ENCODE results near the gene CDKAL1. TPM values are rescaled to one million over a fixed set of nuclear protein-coding genes. Genes with fewer than 3 reads are reported as not detected.

The CDKAL1 gene
- total and polyA plus RNA-seq, 2 experiments from 2014 or later, result 14.4 to 19.5 TPM

GRCh38 chr6:21263531-21264287 is 729.5 kb downstream of the CDKAL1 start:
- Histone ChIP-seq H2AFZ (no peak overlapping the region), H4K20me1 (ENCODE audit: insufficient read depth, poor library complexity, severe bottlenecking) (no peaks in the 10 kb centered on the region), H3K27me3 (no peaks in the 10 kb centered on the region), H3K79me2 (no peaks in the 10 kb centered on the region), H3K27ac (peak overlapping the region; percentile 22), H3K9me2 (replicated peaks; ENCODE audit: insufficient read depth) (no peaks in the 10 kb centered on the region), H3K9me3 (ENCODE audit: low read depth) (no peaks in the 10 kb centered on the region), H3K4me2 (peak overlapping the region; percentile 61), H3K4me1 (ENCODE audit: insufficient read depth) (no peaks in the 10 kb centered on the region), H3K36me3 (replicated peaks; ENCODE audit: insufficient read depth, low read depth) (no peaks in the 10 kb centered on the region), H3K4me3 (no peak overlapping the region)
- DNase-seq (ENCODE audit: low spot score), result peak; percentile 44
- 76% methylated on average over 18 of the region's 18 CpGs for WGBS (ENCODE audit: low lambda C conversion rate, missing lambda C conversion rate)
- TF ChIP-seq EZH2phosphoT487 (IDR thresholded peaks at IDR 0.05; ENCODE audit: low read depth, severe bottlenecking, unreplicated experiment), result no peak
- no peak for TF ChIP-seq EZH2 (IDR thresholded peaks at IDR 0.05; ENCODE audit: borderline replicate concordance)
- TF ChIP-seq CTCF (IDR thresholded peaks at IDR 0.05; ENCODE audit: poor library complexity), result no peak

- H3K27ac ChIP-seq, result peak overlapping the region; percentile 22
Observed at GRCh38 chr6:21264288-21265033, 730.2 kb downstream of the CDKAL1 start.

GRCh38 chr6:21265034-21265729 is 730.9 kb downstream of the CDKAL1 start:
- WGBS (ENCODE audit: low lambda C conversion rate, missing lambda C conversion rate), result 87% methylated on average over 4 of the region's 4 CpGs
- no peak overlapping the region for H3K27ac ChIP-seq

More at GRCh38 chr6:21264288-21265033, 730.2 kb downstream of the CDKAL1 start:
- DNase-seq (ENCODE audit: low spot score), result peak; percentile 13
- peak overlapping the region; percentile 61 for H3K4me2 ChIP-seq
- H3K27me3 ChIP-seq, result no peaks in the 10 kb centered on the region
- H3K4me3 ChIP-seq, result no peak overlapping the region
- 33% methylated on average over 10 of the region's 10 CpGs for WGBS (ENCODE audit: low lambda C conversion rate, missing lambda C conversion rate)
- H2AFZ ChIP-seq, result no peak overlapping the region
- no peaks in the 10 kb centered on the region for H3K9me2 ChIP-seq (replicated peaks; ENCODE audit: insufficient read depth)
- no peaks in the 10 kb centered on the region for H3K36me3 ChIP-seq (replicated peaks; ENCODE audit: insufficient read depth, low read depth)
- TF ChIP-seq EZH2 (IDR thresholded peaks at IDR 0.05; ENCODE audit: borderline replicate concordance), result no peak
- no peak for TF ChIP-seq CTCF (IDR thresholded peaks at IDR 0.05; ENCODE audit: poor library complexity)
- no peak for TF ChIP-seq EZH2phosphoT487 (IDR thresholded peaks at IDR 0.05; ENCODE audit: low read depth, severe bottlenecking, unreplicated experiment)
- no peaks in the 10 kb centered on the region for H3K4me1 ChIP-seq (ENCODE audit: insufficient read depth)
- H4K20me1 ChIP-seq (ENCODE audit: insufficient read depth, poor library complexity, severe bottlenecking), result no peaks in the 10 kb centered on the region
- no peaks in the 10 kb centered on the region for H3K79me2 ChIP-seq
- H3K9me3 ChIP-seq (ENCODE audit: low read depth), result no peaks in the 10 kb centered on the region

More at GRCh38 chr6:21265034-21265729, 730.9 kb downstream of the CDKAL1 start:
- Histone ChIP-seq H3K9me2 (replicated peaks; ENCODE audit: insufficient read depth) (no peaks in the 10 kb centered on the region), H3K4me1 (ENCODE audit: insufficient read depth) (no peaks in the 10 kb centered on the region), H3K27me3 (no peaks in the 10 kb centered on the region), H3K9me3 (ENCODE audit: low read depth) (no peaks in the 10 kb centered on the region), H3K4me3 (no peak overlapping the region), H2AFZ (no peak overlapping the region), H4K20me1 (ENCODE audit: insufficient read depth, poor library complexity, severe bottlenecking) (no peaks in the 10 kb centered on the region), H3K36me3 (replicated peaks; ENCODE audit: insufficient read depth, low read depth) (no peaks in the 10 kb centered on the region), H3K4me2 (peak overlapping the region; percentile 61), H3K79me2 (no peaks in the 10 kb centered on the region)
- DNase-seq (ENCODE audit: low spot score), result no peak
- no peak for TF ChIP-seq EZH2 (IDR thresholded peaks at IDR 0.05; ENCODE audit: borderline replicate concordance)
- TF ChIP-seq CTCF (IDR thresholded peaks at IDR 0.05; ENCODE audit: poor library complexity), result no peak
- no peak for TF ChIP-seq EZH2phosphoT487 (IDR thresholded peaks at IDR 0.05; ENCODE audit: low read depth, severe bottlenecking, unreplicated experiment)

Measured in hepatocyte (in vitro differentiated cells).